ENCODE measurements around the gene JHY. TPM values are rescaled to one million over a fixed set of nuclear protein-coding genes. Genes with fewer than 3 reads are reported as not detected.
A peak's percentile ranks its signal among the peaks of the same experiment; 100 is the strongest.

The JHY gene
- total RNA-seq, 1 experiment from 2014 or later = 3.0 TPM

DNA sequence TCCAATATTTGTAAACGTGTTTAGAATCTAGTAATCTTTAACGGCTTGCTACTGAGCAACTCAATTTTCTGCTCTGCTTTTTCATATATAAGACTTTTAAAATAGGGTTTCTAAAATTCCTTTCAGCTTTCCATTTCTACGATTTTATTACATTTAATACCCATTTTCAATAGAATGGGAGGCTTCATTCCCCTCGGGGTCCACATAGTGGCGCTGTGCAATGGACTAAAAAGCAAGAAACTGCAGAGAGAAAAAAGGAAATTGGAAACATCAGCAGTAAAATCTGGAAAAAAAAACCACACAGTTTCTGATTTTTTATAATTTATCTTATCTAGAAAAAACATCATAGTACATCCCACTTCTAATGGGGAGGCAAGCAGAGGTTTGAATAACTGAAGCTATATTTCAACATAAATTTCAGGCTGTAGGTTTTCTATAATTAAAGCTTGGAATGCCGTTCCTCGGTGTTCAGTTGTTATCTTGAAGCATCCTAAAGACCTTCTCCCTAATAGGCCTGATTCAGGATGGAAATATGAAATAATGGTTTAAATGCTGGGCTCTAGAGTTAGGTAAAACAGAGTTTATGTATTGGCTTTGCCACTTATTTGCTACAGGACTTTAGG, 18.7 kb upstream of the JHY start:
- peak; percentile 53 for DNase-seq (ENCODE audit: unreplicated experiment)
- BruUV-seq (replicated peaks) = no TSS peak
- Mint-ChIP-seq H3K4me3 (ENCODE audit: unreplicated experiment) (no peak overlapping the region), H3K4me1 (ENCODE audit: insufficient read depth, unreplicated experiment) (no peaks in the 10 kb centered on the region), H3K27me3 (ENCODE audit: insufficient read depth, unreplicated experiment) (peaks cover 32% of the 10 kb centered on the region), H3K27ac (ENCODE audit: low read depth, unreplicated experiment) (no peak overlapping the region), H3K36me3 (ENCODE audit: insufficient read depth, unreplicated experiment) (no peaks in the 10 kb centered on the region), H3K9me3 (ENCODE audit: unreplicated experiment) (no peaks in the 10 kb centered on the region)
- TF ChIP-seq, protein P1, sequence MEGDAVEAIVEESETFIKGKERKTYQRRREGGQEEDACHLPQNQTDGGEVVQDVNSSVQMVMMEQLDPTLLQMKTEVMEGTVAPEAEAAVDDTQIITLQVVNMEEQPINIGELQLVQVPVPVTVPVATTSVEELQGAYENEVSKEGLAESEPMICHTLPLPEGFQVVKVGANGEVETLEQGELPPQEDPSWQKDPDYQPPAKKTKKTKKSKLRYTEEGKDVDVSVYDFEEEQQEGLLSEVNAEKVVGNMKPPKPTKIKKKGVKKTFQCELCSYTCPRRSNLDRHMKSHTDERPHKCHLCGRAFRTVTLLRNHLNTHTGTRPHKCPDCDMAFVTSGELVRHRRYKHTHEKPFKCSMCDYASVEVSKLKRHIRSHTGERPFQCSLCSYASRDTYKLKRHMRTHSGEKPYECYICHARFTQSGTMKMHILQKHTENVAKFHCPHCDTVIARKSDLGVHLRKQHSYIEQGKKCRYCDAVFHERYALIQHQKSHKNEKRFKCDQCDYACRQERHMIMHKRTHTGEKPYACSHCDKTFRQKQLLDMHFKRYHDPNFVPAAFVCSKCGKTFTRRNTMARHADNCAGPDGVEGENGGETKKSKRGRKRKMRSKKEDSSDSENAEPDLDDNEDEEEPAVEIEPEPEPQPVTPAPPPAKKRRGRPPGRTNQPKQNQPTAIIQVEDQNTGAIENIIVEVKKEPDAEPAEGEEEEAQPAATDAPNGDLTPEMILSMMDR (IDR thresholded peaks at IDR 0.05; ENCODE audit: unreplicated experiment) = peak; percentile 84
- CTCF ChIA-PET = interaction anchor here (0.7 to 14.6 kb wide), 35 partner anchors 8 to 1914 kb away, joined by 3 to 404 read pairs (median 4); partner anchors contain the start of gene SORL1-AS1
- POLR2A ChIA-PET = interaction anchor here (0.6 to 3.0 kb wide), 5 partner anchors 10 to 1234 kb away, joined by 3 to 10 read pairs (median 6); no protein-coding TSS in a partner anchor
- intact Hi-C loops (cut with micrococcal nuclease) = loop anchor here (1.0 to 10.0 kb wide), 3 partner anchors 159 to 401 kb away; no protein-coding TSS in a partner anchor

DNA sequence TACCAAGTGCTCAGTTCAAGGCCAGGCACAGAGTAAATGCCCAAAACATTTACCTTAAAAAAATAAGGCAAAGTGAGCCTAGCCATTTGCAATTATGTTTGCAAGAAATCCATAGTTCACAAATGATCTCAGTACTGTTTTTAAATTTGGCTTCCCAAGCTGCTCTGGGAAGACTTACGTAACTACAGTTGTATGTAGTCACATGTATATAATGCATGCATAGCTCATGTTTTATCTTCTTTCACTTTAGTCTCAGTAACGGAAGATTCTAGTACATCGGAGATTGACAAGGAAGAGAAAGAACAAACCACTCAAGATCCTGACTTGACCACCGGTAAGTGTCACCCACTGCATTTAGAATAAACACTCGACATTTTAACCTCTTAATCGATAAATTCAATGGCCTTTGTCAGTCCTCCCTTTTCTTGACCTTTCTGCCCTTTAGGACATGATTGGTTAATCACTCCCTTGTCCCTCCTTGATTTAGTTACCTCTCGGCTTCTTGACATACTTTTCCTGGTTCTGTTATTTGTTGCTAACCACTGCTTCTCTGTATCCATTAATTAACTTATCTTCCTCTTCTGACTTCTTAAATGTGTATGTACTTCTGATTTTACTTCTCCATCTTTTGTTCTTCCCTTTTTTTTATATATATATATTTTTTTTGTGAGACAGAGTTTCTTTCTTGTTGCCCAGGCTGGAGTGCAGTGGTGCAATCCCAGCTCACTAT, 18.0 kb upstream of the JHY start:
- Mint-ChIP-seq H3K4me1 (ENCODE audit: insufficient read depth, unreplicated experiment) (no peaks in the 10 kb centered on the region), H3K27ac (ENCODE audit: low read depth, unreplicated experiment) (no peak overlapping the region), H3K9me3 (ENCODE audit: unreplicated experiment) (no peaks in the 10 kb centered on the region), H3K4me3 (ENCODE audit: unreplicated experiment) (no peak overlapping the region), H3K27me3 (ENCODE audit: insufficient read depth, unreplicated experiment) (peaks cover 32% of the 10 kb centered on the region), H3K36me3 (ENCODE audit: insufficient read depth, unreplicated experiment) (no peaks in the 10 kb centered on the region)
- ChIA-PET POLR2A (interaction anchor here (0.6 to 3.0 kb wide), 3 partner anchors 156 to 1234 kb away, joined by 3 to 10 read pairs (median 6); no protein-coding TSS in a partner anchor), CTCF (interaction anchor here (0.7 to 14.6 kb wide), 31 partner anchors 8 to 1914 kb away, joined by 3 to 404 read pairs (median 4); no protein-coding TSS in a partner anchor)
- BruUV-seq (replicated peaks) = no TSS peak
- no peak for DNase-seq (ENCODE audit: unreplicated experiment)
- intact Hi-C loops (cut with micrococcal nuclease) = loop anchor here (10.0 kb wide), 1 partner anchor 400 kb away; no protein-coding TSS in a partner anchor
- TF ChIP-seq, protein P1 (IDR thresholded peaks at IDR 0.05; ENCODE audit: unreplicated experiment) = no peak

DNA sequence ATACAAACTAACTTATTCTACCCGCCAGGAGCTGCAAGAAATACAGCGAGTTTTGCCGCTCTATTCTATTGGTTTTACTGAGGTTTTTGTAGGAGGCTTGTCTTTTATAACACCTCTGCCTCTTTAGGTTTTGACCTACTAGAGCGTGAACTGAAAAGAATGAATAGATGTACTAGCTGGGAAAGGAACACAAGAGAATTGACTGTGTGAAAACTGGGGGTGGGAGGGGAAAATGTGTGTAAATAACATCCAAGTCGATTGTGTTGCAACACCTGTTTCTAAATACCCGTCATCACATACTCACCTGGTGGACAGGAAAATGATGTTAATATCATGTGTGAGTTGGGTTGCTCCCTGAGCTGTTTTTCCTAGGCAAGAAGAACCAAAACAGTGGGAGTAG, 12.9 kb upstream of the JHY start:
- Mint-ChIP-seq H3K27ac (ENCODE audit: low read depth, unreplicated experiment) (no peak overlapping the region), H3K27me3 (ENCODE audit: insufficient read depth, unreplicated experiment) (no peaks in the 10 kb centered on the region), H3K9me3 (ENCODE audit: unreplicated experiment) (no peaks in the 10 kb centered on the region), H3K36me3 (ENCODE audit: insufficient read depth, unreplicated experiment) (no peaks in the 10 kb centered on the region), H3K4me1 (ENCODE audit: insufficient read depth, unreplicated experiment) (no peaks in the 10 kb centered on the region), H3K4me3 (ENCODE audit: unreplicated experiment) (no peak overlapping the region)
- TF ChIP-seq, protein P1 (IDR thresholded peaks at IDR 0.05; ENCODE audit: unreplicated experiment) = no peak
- peak; percentile 38 for DNase-seq (ENCODE audit: unreplicated experiment)
- intact Hi-C loops (cut with micrococcal nuclease) = loop anchor here (10.0 kb wide), 1 partner anchor 395 kb away; no protein-coding TSS in a partner anchor
- no TSS peak for BruUV-seq (replicated peaks)
- ChIA-PET CTCF (interaction anchor here (0.5 to 3.3 kb wide), 9 partner anchors 10 to 643 kb away, joined by 3 to 20 read pairs (median 4); no protein-coding TSS in a partner anchor), POLR2A (interaction anchor here (0.6 to 1.2 kb wide), 3 partner anchors 10 to 16 kb away, joined by 3 read pairs; no protein-coding TSS in a partner anchor)

DNA sequence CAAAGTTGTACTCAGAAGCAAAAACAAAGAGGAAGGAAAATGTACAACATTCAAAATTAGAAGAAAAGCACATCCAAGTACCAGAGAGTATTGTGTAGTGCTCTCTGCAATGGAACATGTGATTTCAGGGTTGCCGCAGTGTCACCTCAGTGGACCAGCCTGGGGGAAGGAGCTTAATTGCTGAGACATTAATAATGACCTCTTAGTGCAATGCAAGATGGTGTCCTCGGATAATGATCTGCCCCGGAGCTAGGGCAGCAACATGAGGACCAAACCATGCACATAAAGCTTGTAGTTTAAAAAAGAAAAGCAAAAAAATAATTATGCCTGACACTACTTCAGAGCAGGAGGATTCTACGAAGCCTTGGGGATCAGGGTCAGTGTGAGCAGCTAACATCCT, 11.3 kb upstream of the JHY start:
- no TSS peak for BruUV-seq (replicated peaks)
- Mint-ChIP-seq H3K9me3 (ENCODE audit: unreplicated experiment) (no peaks in the 10 kb centered on the region), H3K36me3 (ENCODE audit: insufficient read depth, unreplicated experiment) (no peaks in the 10 kb centered on the region), H3K27me3 (ENCODE audit: insufficient read depth, unreplicated experiment) (no peaks in the 10 kb centered on the region), H3K4me1 (ENCODE audit: insufficient read depth, unreplicated experiment) (no peaks in the 10 kb centered on the region), H3K27ac (ENCODE audit: low read depth, unreplicated experiment) (no peak overlapping the region), H3K4me3 (ENCODE audit: unreplicated experiment) (no peak overlapping the region)
- no peak for DNase-seq (ENCODE audit: unreplicated experiment)
- intact Hi-C loops (cut with micrococcal nuclease) = no loop called here
- TF ChIP-seq, protein P1 (IDR thresholded peaks at IDR 0.05; ENCODE audit: unreplicated experiment) = no peak
- CTCF ChIA-PET = interaction anchor here (1.1 to 3.3 kb wide), 5 partner anchors 9 to 215 kb away, joined by 4 to 20 read pairs (median 5); no protein-coding TSS in a partner anchor
- POLR2A ChIA-PET = interaction anchor here (0.7 kb wide), 2 partner anchors 10 to 177 kb away, joined by 3 read pairs; no protein-coding TSS in a partner anchor

Measured in MCF 10A (cell line).